GM12801 (cell line): ENCODE measurements around the gene PDGFA.

ENCODE experiments used
- CTCF ChIP-seq: IDR thresholded peaks from one replicate; pipeline ENCODE4 v1.5.1; 2011; ENCODE audit warnings: control low read depth; ENCODE audit not compliant: insufficient read length; ENCODE audit errors: extremely low read depth

Gene PDGFA

GRCh38 chr7:536231-536630 lies 16.6 kb upstream of the PDGFA start:
- TF ChIP-seq CTCF = no peak

- TF ChIP-seq CTCF = no peak
These were observed 15.3 kb upstream of the PDGFA start for GRCh38 chr7:534959-535358.

- TF ChIP-seq CTCF = no peak
These were observed 14.4 kb upstream of the PDGFA start for GRCh38 chr7:534075-534474.

GRCh38 chr7:533266-533665 lies 13.6 kb upstream of the PDGFA start:
- no peak for TF ChIP-seq CTCF

- TF ChIP-seq CTCF = no peak
These were observed 12.9 kb upstream of the PDGFA start for GRCh38 chr7:532379-533143.

- no peak for TF ChIP-seq CTCF
These were observed 12.1 kb upstream of the PDGFA start for GRCh38 chr7:531777-532176.

GRCh38 chr7:528451-528850 lies 8.8 kb upstream of the PDGFA start:
- TF ChIP-seq CTCF = no peak
